SK-N-SH (cell line): Measurements from ENCODE around the gene ESPL1.

Experiments used
- CHD2 ChIP-seq: fragments of 150-350 bp; IDR thresholded peaks from 2 replicates; pipeline ENCODE4 v1.6.1; 2018; ENCODE audit warnings: low read length; ENCODE audit not compliant: partially characterized antibody
- CTCF ChIP-seq: fragments of 200-600 bp; sonication (generic); IDR thresholded peaks from 2 replicates; pipeline ENCODE4 v1.6.1; 2017; ENCODE audit warnings: antibody characterized with exemption, mild to moderate bottlenecking, moderate library complexity
- EZH2phosphoT487 ChIP-seq: fragments of 200-600 bp; sonication (generic); IDR thresholded peaks from 2 replicates; pipeline ENCODE4 v1.6.1; 2017; ENCODE audit warnings: low read depth, mixed run types, mild to moderate bottlenecking, antibody characterized with exemption, moderate library complexity, borderline replicate concordance
- JUND ChIP-seq: IDR thresholded peaks from 2 replicates; pipeline ENCODE4 v1.4.0; 2012
- PBX3 ChIP-seq: IDR thresholded peaks from 2 replicates; pipeline ENCODE4; 2012
- RCOR1 ChIP-seq: fragments of 150-350 bp; IDR thresholded peaks from 2 replicates; pipeline ENCODE4 v1.6.1; 2017; ENCODE audit warnings: antibody characterized with exemption, low read length
- RXRA ChIP-seq: IDR thresholded peaks from 2 replicates; pipeline ENCODE4 v1.4.0; 2012; ENCODE audit warnings: low read depth, mild to moderate bottlenecking, borderline replicate concordance
- SMC3 ChIP-seq: IDR thresholded peaks from 2 replicates; pipeline ENCODE4 v1.6.1; 2012; ENCODE audit warnings: low read depth, low read length, improper control_type of control experiment
- TAF1 ChIP-seq: IDR thresholded peaks from 2 replicates; pipeline ENCODE4 v1.6.1; 2012; ENCODE audit warnings: low read depth, mild to moderate bottlenecking, low read length, moderate library complexity, borderline replicate concordance
- TCF12 ChIP-seq: IDR thresholded peaks from 2 replicates; pipeline ENCODE4 v1.4.0; 2012
- TEAD4 ChIP-seq: IDR thresholded peaks from 2 replicates; pipeline ENCODE4 v1.4.0; 2012; ENCODE audit warnings: mild to moderate bottlenecking, borderline replicate concordance; ENCODE audit not compliant: insufficient read depth
- USF1 ChIP-seq: IDR thresholded peaks from 2 replicates; pipeline ENCODE4 v1.4.0; 2012; ENCODE audit warnings: low read depth, borderline replicate concordance

GRCh38 chr12:53320352-53321195 lies 52.5 kb downstream of the ESPL1 start:
- no peak for TF ChIP-seq SMC3
- no peak for TF ChIP-seq CTCF
- TF ChIP-seq TEAD4 = no peak
- TF ChIP-seq PBX3 = no peak
- no peak for TF ChIP-seq JUND
- no peak for TF ChIP-seq USF1
- no peak for TF ChIP-seq CHD2
- TF ChIP-seq TAF1 = no peak
- no peak for TF ChIP-seq RCOR1
- no peak for TF ChIP-seq TCF12
- TF ChIP-seq EZH2phosphoT487 = no peak
- TF ChIP-seq RXRA = no peak
